GM12801 (cell line): ENCODE data around the gene RAB3C.

ENCODE experiments used
- TF ChIP-seq, protein P1 (sequence below): IDR thresholded peaks from one replicate; pipeline ENCODE4 v1.5.1; 2011; ENCODE audit warnings: control low read depth; ENCODE audit not compliant: insufficient read length; ENCODE audit errors: extremely low read depth

Gene RAB3C

DNA sequence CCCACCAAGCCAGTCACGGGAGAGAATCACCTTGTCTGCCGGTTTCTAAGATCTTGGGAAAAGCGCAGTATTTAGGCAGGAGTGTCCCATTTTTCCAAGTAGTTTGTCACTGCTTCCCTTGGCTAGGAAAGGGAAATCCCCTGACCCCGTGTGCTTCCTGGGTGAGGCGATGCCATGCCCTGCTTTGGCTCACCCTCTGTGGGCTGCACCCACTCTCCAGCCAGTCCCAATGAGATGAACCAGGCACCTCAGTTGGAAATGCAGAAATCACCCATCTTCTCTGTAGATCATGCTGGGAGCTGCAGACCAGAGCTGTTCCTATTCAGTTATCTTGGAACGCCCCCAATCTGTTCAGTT lies 116.9 kb downstream of the RAB3C start:
- TF ChIP-seq, protein P1, sequence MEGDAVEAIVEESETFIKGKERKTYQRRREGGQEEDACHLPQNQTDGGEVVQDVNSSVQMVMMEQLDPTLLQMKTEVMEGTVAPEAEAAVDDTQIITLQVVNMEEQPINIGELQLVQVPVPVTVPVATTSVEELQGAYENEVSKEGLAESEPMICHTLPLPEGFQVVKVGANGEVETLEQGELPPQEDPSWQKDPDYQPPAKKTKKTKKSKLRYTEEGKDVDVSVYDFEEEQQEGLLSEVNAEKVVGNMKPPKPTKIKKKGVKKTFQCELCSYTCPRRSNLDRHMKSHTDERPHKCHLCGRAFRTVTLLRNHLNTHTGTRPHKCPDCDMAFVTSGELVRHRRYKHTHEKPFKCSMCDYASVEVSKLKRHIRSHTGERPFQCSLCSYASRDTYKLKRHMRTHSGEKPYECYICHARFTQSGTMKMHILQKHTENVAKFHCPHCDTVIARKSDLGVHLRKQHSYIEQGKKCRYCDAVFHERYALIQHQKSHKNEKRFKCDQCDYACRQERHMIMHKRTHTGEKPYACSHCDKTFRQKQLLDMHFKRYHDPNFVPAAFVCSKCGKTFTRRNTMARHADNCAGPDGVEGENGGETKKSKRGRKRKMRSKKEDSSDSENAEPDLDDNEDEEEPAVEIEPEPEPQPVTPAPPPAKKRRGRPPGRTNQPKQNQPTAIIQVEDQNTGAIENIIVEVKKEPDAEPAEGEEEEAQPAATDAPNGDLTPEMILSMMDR = no peak

DNA sequence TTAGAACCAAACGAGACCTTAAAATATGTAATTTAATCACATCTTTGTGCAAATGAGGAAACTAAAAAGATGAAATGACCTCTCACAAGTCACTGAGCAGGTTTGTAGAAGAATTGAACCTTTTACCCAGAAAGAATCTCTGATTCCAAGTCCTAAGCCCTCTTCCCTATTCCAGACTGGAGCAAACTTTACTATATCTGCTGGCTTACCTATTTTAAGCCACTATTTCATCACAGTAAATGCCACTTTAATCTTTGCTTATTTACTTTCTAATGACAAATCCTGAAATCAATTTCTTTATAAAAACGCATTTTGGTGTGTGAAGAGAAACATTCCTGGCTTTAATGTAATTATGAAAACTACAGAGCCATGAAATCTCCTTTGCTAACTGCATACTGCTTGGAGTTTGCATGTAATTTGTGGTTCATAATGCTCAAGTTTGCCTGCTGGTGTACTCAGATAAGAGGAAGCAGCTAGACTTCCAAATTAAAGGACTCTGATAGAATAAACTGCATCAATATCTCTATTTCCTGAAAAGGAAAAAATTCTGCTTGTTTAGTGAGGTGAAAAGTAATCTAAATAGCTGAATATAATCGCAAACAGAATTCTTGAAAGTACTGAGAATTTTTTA lies 121.2 kb downstream of the RAB3C start:
- TF ChIP-seq, protein P1 = no peak

DNA sequence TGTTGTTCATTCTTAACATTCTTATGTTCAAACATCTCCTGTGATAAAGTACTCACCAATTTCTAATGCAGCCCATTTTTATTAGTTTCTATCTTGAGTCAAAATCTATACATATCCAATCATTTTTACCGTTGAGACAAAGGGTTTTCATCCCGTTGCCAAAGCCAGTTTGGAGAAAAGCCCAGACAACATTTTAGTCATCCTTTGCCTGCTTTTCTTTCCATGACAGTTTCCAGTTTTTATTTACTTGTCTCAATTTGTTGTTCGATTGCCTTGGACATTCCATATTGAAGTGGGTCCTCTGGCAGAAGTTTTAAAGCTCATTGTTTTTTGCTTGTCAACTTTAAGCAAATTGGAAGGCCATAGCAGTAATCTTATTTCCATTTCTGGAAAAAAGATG lies 123.9 kb downstream of the RAB3C start:
- TF ChIP-seq, protein P1 = no peak

DNA sequence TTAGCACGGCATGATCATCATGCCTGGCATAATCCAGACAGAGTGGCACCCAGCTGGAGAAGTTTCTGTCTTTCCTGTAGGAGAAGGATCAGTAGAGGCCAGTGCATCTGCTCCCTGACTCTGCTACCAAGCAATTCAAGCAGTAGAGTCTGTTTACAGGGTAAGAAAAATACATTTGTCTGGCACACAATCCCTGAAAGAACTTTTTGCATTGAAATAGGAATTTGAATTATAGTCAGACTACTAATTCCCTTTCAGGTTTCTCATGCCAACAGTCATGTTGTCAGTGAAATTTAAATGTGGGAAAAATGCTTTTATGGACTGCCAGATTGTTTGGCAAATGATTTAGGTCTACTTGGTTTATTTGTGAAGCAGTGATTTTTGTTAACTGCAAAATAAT lies 125.6 kb downstream of the RAB3C start:
- TF ChIP-seq, protein P1 = no peak

DNA sequence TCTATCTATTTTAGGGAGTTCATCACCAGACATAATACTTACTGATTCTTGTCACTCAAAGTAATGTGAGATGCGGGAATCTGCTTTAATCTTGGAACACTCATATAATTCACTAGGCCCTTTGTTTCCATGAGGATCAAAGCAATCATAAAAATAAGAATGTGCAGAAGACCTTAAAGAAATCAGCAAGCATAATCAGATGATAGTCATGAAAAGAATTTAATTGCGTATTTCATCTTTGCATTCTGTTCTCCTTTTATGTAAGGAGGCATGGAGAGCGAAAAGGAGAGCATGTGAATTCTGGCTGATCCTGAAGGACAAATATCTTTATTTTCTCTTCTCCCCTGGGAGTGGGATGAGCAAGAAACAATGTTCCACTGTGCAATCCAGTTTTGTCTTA lies 128.0 kb downstream of the RAB3C start:
- TF ChIP-seq, protein P1 = no peak

DNA sequence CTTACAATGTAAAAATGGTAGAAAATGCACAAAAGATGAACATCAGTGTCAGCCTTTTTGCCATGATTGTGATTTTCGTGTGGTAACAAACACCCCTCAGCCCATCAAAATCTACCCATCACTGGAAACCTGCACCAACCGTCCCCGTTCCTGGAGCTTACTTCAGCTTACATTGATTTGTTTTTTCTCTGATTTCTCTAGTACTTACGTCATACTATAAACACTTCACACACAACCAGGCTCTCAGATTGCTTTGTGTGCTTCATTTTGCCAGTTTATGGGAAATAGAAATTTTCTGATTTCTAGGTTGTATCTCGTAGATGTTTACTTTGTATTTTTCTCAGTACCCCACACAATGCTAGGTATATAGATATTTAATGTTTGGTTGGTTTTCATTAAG lies 129.1 kb downstream of the RAB3C start:
- TF ChIP-seq, protein P1 = no peak

DNA sequence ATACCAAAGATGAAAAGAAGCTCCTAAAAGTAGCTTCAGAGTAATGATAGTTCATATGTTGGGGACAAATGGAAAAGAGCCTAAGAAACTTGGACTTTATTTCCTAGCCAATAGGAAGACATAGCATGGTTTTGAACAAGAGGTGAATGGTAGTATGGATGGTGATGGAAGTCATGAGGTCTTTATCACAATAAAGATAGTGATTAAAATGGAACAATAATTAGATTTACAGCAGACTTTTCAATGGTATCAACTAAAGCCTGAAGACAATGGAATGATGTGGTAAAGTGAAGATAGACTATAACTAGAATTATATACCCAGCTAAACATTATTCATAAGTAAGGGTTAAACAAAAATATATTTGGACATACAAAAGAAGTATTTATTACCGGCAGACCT lies 131.2 kb downstream of the RAB3C start:
- TF ChIP-seq, protein P1 = no peak
